ENCODE results near the gene TRIM67. TPM values are rescaled to one million over a fixed set of nuclear protein-coding genes. Genes with fewer than 3 reads are reported as not detected.
A peak's percentile ranks its signal among the peaks of the same experiment; 100 is the strongest.

TRIM67 gene
- total and polyA plus RNA-seq, 12 donors, result 0.05 to 0.28 (median 0.11) TPM; not detected in 8

DNA sequence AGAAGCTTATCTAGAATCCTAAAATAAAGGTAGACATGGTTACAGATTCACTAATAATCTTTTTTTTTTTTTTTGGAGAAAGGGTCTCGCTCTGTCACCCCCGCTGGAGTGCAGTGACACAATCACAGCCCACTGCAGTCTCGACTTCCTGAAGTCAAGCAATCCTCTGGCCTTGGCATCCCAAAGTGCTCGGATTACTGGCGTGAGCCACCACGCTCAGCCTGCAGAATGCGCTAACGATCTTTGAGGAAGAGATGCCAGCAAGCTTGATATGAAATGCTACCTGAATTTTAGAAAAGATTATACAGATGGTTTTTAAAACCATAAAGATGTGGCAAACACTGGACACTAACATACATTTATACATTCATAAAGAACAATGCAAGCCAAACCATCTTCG lies 75.1 kb downstream of the TRIM67 start:
- DNase-seq, result no peak
- ATAC-seq, result no peak
- Histone ChIP-seq H3K27me3 (no peaks in the 10 kb centered on the region), H3K9me3 (no peaks in the 10 kb centered on the region), H3K4me3 (no peak overlapping the region), H3K27ac (peak overlapping the region in 4 of 10 donors; percentile 9 to 60 (median 16)), H3K36me3 (peaks cover 0 to 59% (median 15%) of the 10 kb centered on the region in 9 donors), H3K4me1 (peaks cover 0 to 38% (median 32%) of the 10 kb centered on the region in 9 donors)
- WGBS, 2 donors, result 96% methylated on average over 9 of the region's 9 CpGs
- TF ChIP-seq, protein P1, sequence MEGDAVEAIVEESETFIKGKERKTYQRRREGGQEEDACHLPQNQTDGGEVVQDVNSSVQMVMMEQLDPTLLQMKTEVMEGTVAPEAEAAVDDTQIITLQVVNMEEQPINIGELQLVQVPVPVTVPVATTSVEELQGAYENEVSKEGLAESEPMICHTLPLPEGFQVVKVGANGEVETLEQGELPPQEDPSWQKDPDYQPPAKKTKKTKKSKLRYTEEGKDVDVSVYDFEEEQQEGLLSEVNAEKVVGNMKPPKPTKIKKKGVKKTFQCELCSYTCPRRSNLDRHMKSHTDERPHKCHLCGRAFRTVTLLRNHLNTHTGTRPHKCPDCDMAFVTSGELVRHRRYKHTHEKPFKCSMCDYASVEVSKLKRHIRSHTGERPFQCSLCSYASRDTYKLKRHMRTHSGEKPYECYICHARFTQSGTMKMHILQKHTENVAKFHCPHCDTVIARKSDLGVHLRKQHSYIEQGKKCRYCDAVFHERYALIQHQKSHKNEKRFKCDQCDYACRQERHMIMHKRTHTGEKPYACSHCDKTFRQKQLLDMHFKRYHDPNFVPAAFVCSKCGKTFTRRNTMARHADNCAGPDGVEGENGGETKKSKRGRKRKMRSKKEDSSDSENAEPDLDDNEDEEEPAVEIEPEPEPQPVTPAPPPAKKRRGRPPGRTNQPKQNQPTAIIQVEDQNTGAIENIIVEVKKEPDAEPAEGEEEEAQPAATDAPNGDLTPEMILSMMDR (IDR thresholded peaks at IDR 0.05), result no peak
- intact Hi-C loops (cut with DNase I), result no loop called here

DNA sequence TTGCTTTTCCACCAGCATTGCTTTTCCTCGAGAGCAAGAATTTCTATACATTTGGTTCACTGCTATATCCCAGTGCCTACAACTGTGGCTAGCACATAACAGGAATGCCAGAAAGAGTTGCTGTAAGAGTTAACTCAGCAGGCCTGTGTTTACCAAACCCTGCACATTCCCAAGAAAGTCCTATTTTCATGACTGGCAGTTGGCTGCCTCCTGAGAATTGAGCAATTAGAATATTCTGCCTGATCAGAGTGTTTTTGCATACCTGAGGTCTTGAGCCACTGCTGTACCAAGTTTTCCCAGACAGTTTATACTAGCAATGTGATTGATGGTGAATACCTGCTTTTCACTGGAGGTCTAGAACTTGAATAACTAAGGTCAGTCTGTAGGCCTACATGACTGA lies 76.4 kb downstream of the TRIM67 start:
- intact Hi-C loops (cut with DNase I), result no loop called here
- Histone ChIP-seq H3K4me1 (peaks cover 0 to 52% (median 45%) of the 10 kb centered on the region in 9 donors), H3K9me3 (no peaks in the 10 kb centered on the region), H3K4me3 (no peak overlapping the region), H3K27me3 (no peaks in the 10 kb centered on the region), H3K27ac (no peak overlapping the region), H3K36me3 (peaks cover 0 to 53% (median 15%) of the 10 kb centered on the region in 9 donors)
- WGBS, 2 donors, result 95 to 98% methylated on average over 1 of the region's 1 CpG
- no peak for DNase-seq
- TF ChIP-seq, protein P1 (IDR thresholded peaks at IDR 0.05), result no peak
- no peak for ATAC-seq

- Histone ChIP-seq H3K4me1 (peaks cover 0 to 67% (median 50%) of the 10 kb centered on the region in 9 donors), H3K27ac (peak overlapping the region; percentile 58 to 93 (median 86)), H3K27me3 (no peaks in the 10 kb centered on the region), H3K36me3 (peaks cover 0 to 37% (median 15%) of the 10 kb centered on the region in 9 donors), H3K9me3 (no peaks in the 10 kb centered on the region), H3K4me3 (peak overlapping the region; percentile 67 to 92 (median 84))
- ATAC-seq (peak in 7 of 8 donors; percentile 8 to 39 (median 18)), DNase-seq (no peak)
- intact Hi-C loops (cut with DNase I), result loop anchor here in 6 of 10 donors (5.0 to 10.0 kb wide), 3 partner anchors 94 to 364 kb away; partner anchors contain the start of genes EXOC8 (in 5 of the 6) and SPRTN (in 5 of the 6)
- TF ChIP-seq, protein P1 (IDR thresholded peaks at IDR 0.05), result no peak
- 1% methylated on average over 13 of the region's 13 CpGs for WGBS, 2 donors
These were observed 78.6 kb downstream of the TRIM67 start for GRCh38 chr1:231240531-231240882.

- peaks cover 0 to 63% (median 46%) of the 10 kb centered on the region in 9 donors for H3K4me1 ChIP-seq
- DNase-seq (peak; percentile 88 to 91), ATAC-seq (peak; percentile 97 to 99 (median 99))
- 0 to 1% methylated on average over 51 of the region's 51 CpGs for WGBS, 2 donors
- intact Hi-C loops (cut with DNase I), result loop anchor here in 6 of 10 donors (5.0 to 10.0 kb wide), 3 partner anchors 94 to 364 kb away; partner anchors contain the start of genes EXOC8 (in 5 of the 6) and SPRTN (in 5 of the 6)
- peaks cover 0 to 33% (median 15%) of the 10 kb centered on the region in 9 donors for H3K36me3 ChIP-seq
- no peaks in the 10 kb centered on the region for H3K27me3 ChIP-seq
- H3K9me3 ChIP-seq, result no peaks in the 10 kb centered on the region
- TF ChIP-seq, protein P1 (IDR thresholded peaks at IDR 0.05), result peak in 1 of 9 donors; percentile 14
- peak within 1 kb of the TSS; percentile 60 to 93 (median 86) for H3K27ac ChIP-seq
- peak within 1 kb of the TSS; percentile 67 to 92 (median 84) for H3K4me3 ChIP-seq
These were observed 79.3 kb downstream of the TRIM67 start, which contains the start of gene GNPAT for GRCh38 chr1:231240883-231241735. Gene GNPAT (plus strand): TSS chr1:231241212. CDS start chr1:231241379, 167 bp downstream.

Data from heart right ventricle (tissue), 16 donors.